Fibroblast of the aortic adventitia (primary cell): ENCODE results near the gene ST6GAL2. TPM values are rescaled to one million over a fixed set of nuclear protein-coding genes. Genes with fewer than 3 reads are reported as not detected.

Experiments used
- DNase-seq: peaks from one replicate; pipeline ENCODE4 v3.0.0-alpha.2; 2010; ENCODE audit warnings: low read depth
- H3K4me3 ChIP-seq: 2 replicates; pipeline ENCODE4 v1.5.1; 2011; ENCODE audit warnings: low read depth, mild to moderate bottlenecking, control low read depth, low read length, moderate library complexity
- CTCF ChIP-seq: IDR thresholded peaks from 2 replicates; pipeline ENCODE4 v1.5.1; 2011; ENCODE audit warnings: mild to moderate bottlenecking, low read length, control low read depth, inconsistent platforms; ENCODE audit not compliant: insufficient read depth
- total RNA-seq: library from RNA; depleted of rRNA; stranded (reverse); fragments of >200 nt; gene quantifications from 2 replicates; pipeline ENCODE4 v1.2.3, GENCODE V29; 2012; ENCODE audit warnings: low replicate concordance

The ST6GAL2 gene
- total RNA-seq, 1 donor: 0.09 TPM

GRCh38 chr2:106798826-106799552 lies 87.0 kb downstream of the ST6GAL2 start:
- no peak overlapping the region for H3K4me3 ChIP-seq
- TF ChIP-seq CTCF: no peak
- DNase-seq: no peak

GRCh38 chr2:106797494-106797893 lies 88.5 kb downstream of the ST6GAL2 start:
- H3K4me3 ChIP-seq: no peak overlapping the region
- no peak for TF ChIP-seq CTCF
- DNase-seq: no peak

- TF ChIP-seq CTCF: no peak
- DNase-seq: no peak
- H3K4me3 ChIP-seq: no peak overlapping the region
Observed at GRCh38 chr2:106792671-106793070, 93.3 kb downstream of the ST6GAL2 start.

DNA sequence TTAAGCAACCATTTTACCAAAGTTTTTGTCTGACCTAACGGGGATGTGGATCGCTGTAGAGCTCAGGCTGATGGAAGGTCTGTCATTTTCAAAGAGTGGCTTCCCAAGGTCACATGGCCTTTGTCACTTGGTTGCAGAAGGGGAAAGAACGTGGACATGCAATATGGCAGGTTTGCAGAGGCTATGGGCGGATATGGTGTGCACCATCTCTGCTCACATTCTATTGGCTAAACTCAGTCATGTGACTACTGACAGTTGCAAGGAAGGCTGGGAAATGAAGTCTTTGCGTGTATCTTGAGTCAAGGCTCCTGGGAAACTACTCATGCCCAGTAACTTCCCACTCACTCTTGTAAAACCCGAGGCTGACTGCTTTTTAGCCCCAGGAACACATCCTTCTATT lies 96.8 kb downstream of the ST6GAL2 start:
- DNase-seq: no peak
- TF ChIP-seq CTCF: no peak
- no peak overlapping the region for H3K4me3 ChIP-seq

DNA sequence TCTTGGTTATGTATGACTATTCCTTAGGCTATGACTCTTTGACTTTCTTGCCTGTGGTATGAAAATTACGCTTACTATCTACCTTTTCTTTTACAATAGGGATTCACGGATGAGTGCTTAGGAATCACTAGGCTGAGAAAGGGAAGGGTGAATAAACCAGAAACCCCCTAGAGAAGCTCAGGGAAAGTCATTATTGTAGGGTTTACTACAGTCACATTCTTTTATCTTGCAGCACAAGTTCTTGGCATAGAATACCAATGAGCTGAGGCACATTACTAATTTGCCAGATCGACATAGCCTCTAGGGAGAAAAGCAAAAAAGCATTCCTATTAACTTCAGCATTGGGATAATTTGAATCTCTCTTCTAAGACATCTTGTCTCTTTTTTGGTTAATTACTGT lies 103.3 kb downstream of the ST6GAL2 start:
- H3K4me3 ChIP-seq: no peak overlapping the region
- DNase-seq: no peak
- TF ChIP-seq CTCF: no peak

GRCh38 chr2:106781196-106781595 lies 104.8 kb downstream of the ST6GAL2 start:
- DNase-seq: no peak
- TF ChIP-seq CTCF: no peak
- no peak overlapping the region for H3K4me3 ChIP-seq

- H3K4me3 ChIP-seq: no peak overlapping the region
- no peak for DNase-seq
- TF ChIP-seq CTCF: no peak
Observed at GRCh38 chr2:106771811-106772210, 114.2 kb downstream of the ST6GAL2 start.
